Measurements from ENCODE around the gene TMED10. TPM values are rescaled to one million over a fixed set of nuclear protein-coding genes. Genes with fewer than 3 reads are reported as not detected.

Gene TMED10
- total and polyA plus RNA-seq, 2 donors = 231 to 242 TPM

DNA sequence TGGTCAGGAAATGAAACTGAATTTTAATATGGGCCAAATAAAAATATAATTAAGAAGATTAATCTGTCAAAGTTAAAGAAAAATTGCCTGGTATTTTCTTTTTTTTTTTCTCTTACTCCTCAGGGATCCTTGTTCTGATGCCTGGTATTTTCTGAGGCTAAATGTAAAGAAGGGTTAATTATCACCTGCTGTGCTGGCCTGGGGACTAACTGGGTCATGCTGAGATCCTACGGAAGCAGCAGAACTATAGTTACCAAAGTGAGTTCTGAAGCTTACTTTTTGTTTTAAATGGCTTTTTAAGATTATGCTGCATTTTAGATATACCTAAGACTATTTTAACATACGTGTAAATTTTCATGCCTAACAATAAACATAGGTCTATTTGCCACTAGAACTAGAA lies 83.7 kb downstream of the TMED10 start:
- DNase-seq (ENCODE audit: extremely low spot score) = no peak
- no peak overlapping the region for H3K4me3 ChIP-seq (ENCODE audit: low read depth, low read length)
- no peak overlapping the region for H3K27ac ChIP-seq (ENCODE audit: low read depth)
- H3K4me1 ChIP-seq (ENCODE audit: insufficient read depth) = no peaks in the 10 kb centered on the region
- 82% methylated on average over 2 of the region's 2 CpGs for WGBS
- peaks cover 6% of the 10 kb centered on the region for H3K36me3 ChIP-seq (ENCODE audit: insufficient read depth)

- Histone ChIP-seq H3K36me3 (ENCODE audit: insufficient read depth) (peaks cover 6% of the 10 kb centered on the region), H3K27ac (ENCODE audit: low read depth) (no peak overlapping the region), H3K4me1 (ENCODE audit: insufficient read depth) (no peaks in the 10 kb centered on the region), H3K4me3 (ENCODE audit: low read depth, low read length) (no peak overlapping the region)
- no peak for DNase-seq (ENCODE audit: extremely low spot score)
- 90% methylated on average over 8 of the region's 8 CpGs for WGBS
Measured at GRCh38 chr14:75091251-75091650, 85.2 kb downstream of the TMED10 start.

DNA sequence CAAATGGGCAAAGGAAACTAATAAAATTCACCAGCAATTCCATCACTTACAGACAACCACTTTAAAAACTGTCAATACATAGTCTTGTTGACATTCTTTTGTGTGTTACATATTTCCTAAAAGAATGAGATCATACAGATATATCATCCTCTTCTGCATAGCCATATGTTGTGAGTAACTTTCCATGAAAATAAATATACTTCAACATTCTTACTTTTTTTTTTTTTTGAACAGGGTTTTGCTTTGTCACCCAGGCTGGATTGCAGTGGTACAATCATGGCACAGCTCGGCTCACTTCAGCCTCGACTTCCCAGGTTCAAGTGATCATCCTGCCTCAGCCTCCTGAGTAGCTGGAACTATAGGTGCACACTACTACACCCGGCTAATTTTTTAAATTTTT lies 86.1 kb downstream of the TMED10 start:
- no peak for DNase-seq (ENCODE audit: extremely low spot score)
- Histone ChIP-seq H3K36me3 (ENCODE audit: insufficient read depth) (peaks cover 5% of the 10 kb centered on the region), H3K4me3 (ENCODE audit: low read depth, low read length) (no peak overlapping the region), H3K4me1 (ENCODE audit: insufficient read depth) (no peaks in the 10 kb centered on the region), H3K27ac (ENCODE audit: low read depth) (no peak overlapping the region)
- 89% methylated on average over 3 of the region's 3 CpGs for WGBS

GRCh38 chr14:75088566-75089373 lies 87.6 kb downstream of the TMED10 start:
- Histone ChIP-seq H3K4me1 (ENCODE audit: insufficient read depth) (no peaks in the 10 kb centered on the region), H3K36me3 (ENCODE audit: insufficient read depth) (peaks cover 3% of the 10 kb centered on the region), H3K4me3 (ENCODE audit: low read depth, low read length) (no peak overlapping the region), H3K27ac (ENCODE audit: low read depth) (no peak overlapping the region)
- WGBS = 71% methylated on average over 7 of the region's 7 CpGs
- peak; percentile 25 for DNase-seq (ENCODE audit: extremely low spot score)

- WGBS = 88% methylated on average over 2 of the region's 2 CpGs
- no peak for DNase-seq (ENCODE audit: extremely low spot score)
- Histone ChIP-seq H3K36me3 (ENCODE audit: insufficient read depth) (peaks cover 3% of the 10 kb centered on the region), H3K4me1 (ENCODE audit: insufficient read depth) (no peaks in the 10 kb centered on the region), H3K4me3 (ENCODE audit: low read depth, low read length) (no peak overlapping the region), H3K27ac (ENCODE audit: low read depth) (no peak overlapping the region)
Measured at GRCh38 chr14:75088153-75088552, 88.3 kb downstream of the TMED10 start.

- WGBS = 64% methylated on average over 5 of the region's 5 CpGs
- DNase-seq (ENCODE audit: extremely low spot score) = no peak
- Histone ChIP-seq H3K36me3 (ENCODE audit: insufficient read depth) (peaks cover 2% of the 10 kb centered on the region), H3K4me1 (ENCODE audit: insufficient read depth) (no peaks in the 10 kb centered on the region), H3K27ac (ENCODE audit: low read depth) (no peak overlapping the region), H3K4me3 (ENCODE audit: low read depth, low read length) (no peak overlapping the region)
Measured at GRCh38 chr14:75084513-75084912, 91.9 kb downstream of the TMED10 start.

- no peak overlapping the region for H3K4me3 ChIP-seq (ENCODE audit: low read depth, low read length)
- no peak for DNase-seq (ENCODE audit: extremely low spot score)
- H3K36me3 ChIP-seq (ENCODE audit: insufficient read depth) = peaks cover 2% of the 10 kb centered on the region
- no peak overlapping the region for H3K27ac ChIP-seq (ENCODE audit: low read depth)
- 95% methylated on average over 1 of the region's 1 CpG for WGBS
- H3K4me1 ChIP-seq (ENCODE audit: insufficient read depth) = no peaks in the 10 kb centered on the region
Measured at GRCh38 chr14:75083271-75083670, 93.1 kb downstream of the TMED10 start.

GRCh38 chr14:75081660-75082229 lies 94.7 kb downstream of the TMED10 start:
- WGBS = 28% methylated on average over 2 of the region's 2 CpGs
- Histone ChIP-seq H3K4me3 (ENCODE audit: low read depth, low read length) (no peak overlapping the region), H3K4me1 (ENCODE audit: insufficient read depth) (no peaks in the 10 kb centered on the region), H3K36me3 (ENCODE audit: insufficient read depth) (peaks cover 2% of the 10 kb centered on the region), H3K27ac (ENCODE audit: low read depth) (no peak overlapping the region)
- DNase-seq (ENCODE audit: extremely low spot score) = no peak

Small RNAs within 50 kb of the gene (small RNA-seq; reads per million reads assigned to genes)
- gene HIF1AP1 = not detected
- gene RNU4ATAC14P = not detected

Other genes starting within 250 kb of the TMED10 start
- gene PGF, start 221.0 kb downstream of the TMED10 start, total RNA-seq = 7.3 TPM
- 18.7 TPM for gene PGF, start 221.0 kb downstream of the TMED10 start, polyA plus RNA-seq
- gene EIF2B2, start 173.7 kb downstream of the TMED10 start, total RNA-seq = 16.0 TPM
- gene EIF2B2, start 173.7 kb downstream of the TMED10 start, polyA plus RNA-seq = 44.8 TPM
- gene MLH3, start 125.1 kb downstream of the TMED10 start, total RNA-seq = 97.1 TPM
- gene MLH3, start 125.1 kb downstream of the TMED10 start, polyA plus RNA-seq = 15.3 TPM
- 14.7 TPM for gene ACYP1, start 112.6 kb downstream of the TMED10 start, total RNA-seq
- 23.5 TPM for gene ACYP1, start 112.6 kb downstream of the TMED10 start, polyA plus RNA-seq
- 1.5 TPM for gene ZC2HC1C, start 107.0 kb downstream of the TMED10 start, total RNA-seq
- gene ZC2HC1C, start 107.0 kb downstream of the TMED10 start, polyA plus RNA-seq = 2.3 TPM
- gene NEK9, start 49.6 kb downstream of the TMED10 start, total RNA-seq = 70.3 TPM
- gene NEK9, start 49.6 kb downstream of the TMED10 start, polyA plus RNA-seq = 74.7 TPM
- 219 TPM for gene FOS, start 102.2 kb upstream of the TMED10 start, total RNA-seq
- gene FOS, start 102.2 kb upstream of the TMED10 start, polyA plus RNA-seq = 1,557 TPM